ENCODE measurements around the gene MSX1. TPM values are rescaled to one million over a fixed set of nuclear protein-coding genes. Genes with fewer than 3 reads are reported as not detected.
A peak's percentile ranks its signal among the peaks of the same experiment; 100 is the strongest.

MSX1 gene
- total and polyA plus RNA-seq, 2 of the 13 experiments (the other 11 are each of a cell fraction or from before 2014, with no cell fraction given), result 12.1 to 14.9 TPM

DNA sequence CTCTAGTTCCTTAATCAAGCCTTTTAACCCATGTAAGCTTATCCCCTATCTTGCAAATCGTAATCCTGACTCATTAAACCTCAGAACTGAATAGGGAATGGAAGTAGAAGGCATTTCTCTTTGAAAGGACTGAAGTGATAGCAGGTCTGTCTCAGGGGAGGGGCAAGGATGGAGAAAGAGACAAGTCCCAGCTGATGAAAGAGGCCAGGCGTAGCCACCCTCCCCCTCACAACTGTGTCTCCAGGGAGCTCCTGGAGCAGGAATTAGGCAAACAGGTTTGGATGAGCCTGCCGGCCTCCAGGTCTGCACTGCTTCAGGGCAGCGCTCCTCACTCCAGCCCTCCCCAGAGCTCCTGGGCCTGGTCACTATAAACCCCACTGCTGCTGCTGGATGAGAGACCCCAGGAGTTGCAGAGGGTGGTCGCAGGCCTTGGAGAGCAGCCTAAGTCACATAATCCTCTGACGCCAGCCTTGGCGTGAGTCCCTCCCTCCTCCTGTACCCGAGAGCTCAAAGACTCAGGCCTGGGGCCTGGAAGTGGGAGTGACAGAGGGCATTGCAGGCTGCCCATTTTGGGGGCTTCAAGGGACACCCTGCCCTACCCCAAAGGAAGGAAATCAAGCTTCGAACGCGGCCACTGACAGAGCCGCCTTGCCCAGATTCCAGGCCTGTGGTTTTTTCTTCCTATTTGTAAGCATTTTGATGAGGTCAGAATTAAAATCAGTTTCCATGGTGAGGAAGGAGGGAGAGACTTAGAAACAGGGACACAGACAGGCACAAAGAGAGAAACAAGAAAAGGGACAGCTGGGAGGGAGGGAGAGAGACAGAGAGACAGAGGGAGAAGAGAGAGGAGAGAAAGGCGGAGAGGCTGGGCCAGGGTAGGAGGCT lies 21.2 kb upstream of the MSX1 start:
- no peak overlapping the region for H2AFZ ChIP-seq (ENCODE audit: low read length)
- POLR2A ChIA-PET, result interaction anchor here (0.9 kb wide), 1 partner anchor 23 kb away, joined by 3 read pairs; no protein-coding TSS in a partner anchor
- H3K4me3 ChIP-seq (replicated peaks in 1 of 3; ENCODE audit: insufficient read depth in 1 of 3, low read depth in 2 of 3, low read length in 3 of 3), result 0 out of 6 replicates have a peak overlapping the region, but pooled peaks of 1 of the 3 experiments have one; percentile 9
- H3K36me3 ChIP-seq (replicated peaks in 1 of 2; ENCODE audit: control insufficient read depth in 1 of 2, insufficient read depth in 2 of 2, low read length in 2 of 2), result no peaks in the 10 kb centered on the region
- CTCF ChIA-PET (ENCODE audit: low intra/inter-chr PET ratio, low total read pairs), result no interaction called here
- TF ChIP-seq DNMT1 (CRISPR knock-in tag; IDR thresholded peaks at IDR 0.05) (no peak), NCOA2 (CRISPR knock-in tag; IDR thresholded peaks at IDR 0.05) (no peak), ZNF383 (CRISPR knock-in tag; IDR thresholded peaks at IDR 0.05; ENCODE audit: borderline replicate concordance) (no peak), ZNF558 (CRISPR knock-in tag; IDR thresholded peaks at IDR 0.05; ENCODE audit: borderline replicate concordance) (no peak), JUN (CRISPR knock-in tag; IDR thresholded peaks at IDR 0.05) (no peak), NR2C2 (CRISPR knock-in tag; IDR thresholded peaks at IDR 0.05; ENCODE audit: borderline replicate concordance) (no peak), ZNF605 (CRISPR knock-in tag; IDR thresholded peaks at IDR 0.05) (0 out of 2 replicates have a peak, but pooled peaks have one; percentile 7)
- TF ChIP-seq, protein P1, sequence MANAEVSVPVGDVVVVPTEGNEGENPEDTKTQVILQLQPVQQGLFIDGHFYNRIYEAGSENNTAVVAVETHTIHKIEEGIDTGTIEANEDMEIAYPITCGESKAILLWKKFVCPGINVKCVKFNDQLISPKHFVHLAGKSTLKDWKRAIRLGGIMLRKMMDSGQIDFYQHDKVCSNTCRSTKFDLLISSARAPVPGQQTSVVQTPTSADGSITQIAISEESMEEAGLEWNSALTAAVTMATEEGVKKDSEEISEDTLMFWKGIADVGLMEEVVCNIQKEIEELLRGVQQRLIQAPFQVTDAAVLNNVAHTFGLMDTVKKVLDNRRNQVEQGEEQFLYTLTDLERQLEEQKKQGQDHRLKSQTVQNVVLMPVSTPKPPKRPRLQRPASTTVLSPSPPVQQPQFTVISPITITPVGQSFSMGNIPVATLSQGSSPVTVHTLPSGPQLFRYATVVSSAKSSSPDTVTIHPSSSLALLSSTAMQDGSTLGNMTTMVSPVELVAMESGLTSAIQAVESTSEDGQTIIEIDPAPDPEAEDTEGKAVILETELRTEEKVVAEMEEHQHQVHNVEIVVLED (CRISPR knock-in tag; IDR thresholded peaks at IDR 0.05; ENCODE audit: borderline replicate concordance), result no peak
- intact Hi-C loops (cut with micrococcal nuclease; ENCODE audit: unreplicated experiment) (no loop called here), in situ Hi-C loops (cut with HindIII; ENCODE audit: extremely low pct_ligation_motif_present, low pct_unique_long_range_greater_than_20kb) (no loop called here)
- peak overlapping the region; percentile 59 for H3K4me2 ChIP-seq (ENCODE audit: low read depth, low read length)
- WGBS (ENCODE audit: low lambda C conversion rate), result 59% methylated on average over 9 of the region's 13 CpGs
- H3K27ac ChIP-seq (ENCODE audit: extremely low read length, insufficient read depth, low read length), result no peak overlapping the region
- H3K79me2 ChIP-seq (ENCODE audit: insufficient read depth, low read length), result no peaks in the 10 kb centered on the region
- FAIRE-seq, result no peak
- H3K4me1 ChIP-seq (ENCODE audit: insufficient read depth, low read length), result peaks cover 50% of the 10 kb centered on the region
- DNase-seq (ENCODE audit: low spot score), result no peak
- no peaks in the 10 kb centered on the region for H4K20me1 ChIP-seq (ENCODE audit: insufficient read depth, low read length)
- BruUV-seq (replicated peaks), result no TSS peak
- ATAC-seq, result peak; percentile 17
- peaks cover 0 to 8% of the 10 kb centered on the region in 2 experiments; a peak in 1 of 5 replicates for H3K27me3 ChIP-seq (ENCODE audit: control insufficient read depth in 1 of 2, insufficient read depth in 2 of 2, low read length in 2 of 2)
- H3K9ac ChIP-seq (ENCODE audit: insufficient read depth, low read depth, low read length), result no peak overlapping the region
- H3K9me3 ChIP-seq (ENCODE audit: low read length), result 0 out of 2 replicates have a peak, but pooled peaks cover 4% of the 10 kb centered on the region
